ENCODE data around the gene LDLRAD4. TPM values are rescaled to one million over a fixed set of nuclear protein-coding genes. Genes with fewer than 3 reads are reported as not detected.

Gene LDLRAD4
- total RNA-seq, 1 experiment from 2014 or later = not detected

GRCh38 chr18:13522861-13523660 lies 304.5 kb downstream of the LDLRAD4 start:
- H4K20me1 ChIP-seq (ENCODE audit: low read length) = no peaks in the 10 kb centered on the region
- TF ChIP-seq EZH2 (IDR thresholded peaks at IDR 0.05; ENCODE audit: low read length, unreplicated experiment) (no peak), CTCF (conservative IDR thresholded peaks at IDR 0.05; ENCODE audit: low read depth, low read length) (no peak), EZH2phosphoT487 (IDR thresholded peaks at IDR 0.05; ENCODE audit: borderline replicate concordance, low read length) (no peak)
- no peaks in the 10 kb centered on the region for H3K4me1 ChIP-seq (ENCODE audit: insufficient read depth, low read length)
- ChIA-PET POLR2A (ENCODE audit: unreplicated experiment) (no interaction called here), CTCF (no interaction called here)
- intact Hi-C loops (cut with micrococcal nuclease) = no loop called here
- H3K79me2 ChIP-seq (ENCODE audit: low read length) = no peaks in the 10 kb centered on the region
- H2AFZ ChIP-seq (ENCODE audit: low read length) = no peak overlapping the region
- no peak overlapping the region for H3K4me2 ChIP-seq (ENCODE audit: low read length)
- H3K36me3 ChIP-seq (ENCODE audit: low read depth, low read length) = no peaks in the 10 kb centered on the region
- no peak overlapping the region for H3K4me3 ChIP-seq (ENCODE audit: low read length)
- H3K27me3 ChIP-seq (ENCODE audit: low read length) = peaks cover 93% of the 10 kb centered on the region
- no peaks in the 10 kb centered on the region for H3K9me3 ChIP-seq (ENCODE audit: low read length)
- H3K9ac ChIP-seq (ENCODE audit: low read length) = no peak overlapping the region
- no peak for ATAC-seq
- no TSS peak for BruUV-seq (replicated peaks)
- no peaks in the 10 kb centered on the region for H3K9me2 ChIP-seq (replicated peaks; ENCODE audit: low read length)
- no peak overlapping the region for H3K27ac ChIP-seq (ENCODE audit: low read length)
- no peak for DNase-seq
- H3F3A ChIP-seq (ENCODE audit: low read length, unreplicated experiment) = no peaks in the 10 kb centered on the region

- DNase-seq = no peak
- no peak for ATAC-seq
- Histone ChIP-seq H3K27ac (ENCODE audit: low read length) (no peak overlapping the region), H3K9me3 (ENCODE audit: low read length) (no peaks in the 10 kb centered on the region), H3K4me2 (ENCODE audit: low read length) (no peak overlapping the region), H4K20me1 (ENCODE audit: low read length) (no peaks in the 10 kb centered on the region), H3K79me2 (ENCODE audit: low read length) (no peaks in the 10 kb centered on the region), H3K4me3 (ENCODE audit: low read length) (no peak overlapping the region), H3K27me3 (ENCODE audit: low read length) (peaks cover 93% of the 10 kb centered on the region), H3K9me2 (replicated peaks; ENCODE audit: low read length) (no peaks in the 10 kb centered on the region), H3F3A (ENCODE audit: low read length, unreplicated experiment) (no peaks in the 10 kb centered on the region), H3K4me1 (ENCODE audit: insufficient read depth, low read length) (no peaks in the 10 kb centered on the region), H3K36me3 (ENCODE audit: low read depth, low read length) (no peaks in the 10 kb centered on the region), H2AFZ (ENCODE audit: low read length) (no peak overlapping the region), H3K9ac (ENCODE audit: low read length) (no peak overlapping the region)
- TF ChIP-seq EZH2phosphoT487 (IDR thresholded peaks at IDR 0.05; ENCODE audit: borderline replicate concordance, low read length) = no peak
- no peak for TF ChIP-seq CTCF (conservative IDR thresholded peaks at IDR 0.05; ENCODE audit: low read depth, low read length)
- no peak for TF ChIP-seq EZH2 (IDR thresholded peaks at IDR 0.05; ENCODE audit: low read length, unreplicated experiment)
- intact Hi-C loops (cut with micrococcal nuclease) = no loop called here
- ChIA-PET POLR2A (ENCODE audit: unreplicated experiment) (no interaction called here), CTCF (no interaction called here)
- BruUV-seq (replicated peaks) = no TSS peak
Measured at GRCh38 chr18:13524054-13524453, 305.5 kb downstream of the LDLRAD4 start.

GRCh38 chr18:13524811-13525210 lies 306.3 kb downstream of the LDLRAD4 start:
- intact Hi-C loops (cut with micrococcal nuclease) = no loop called here
- no peaks in the 10 kb centered on the region for H3K36me3 ChIP-seq (ENCODE audit: low read depth, low read length)
- H3F3A ChIP-seq (ENCODE audit: low read length, unreplicated experiment) = no peaks in the 10 kb centered on the region
- no peaks in the 10 kb centered on the region for H3K9me3 ChIP-seq (ENCODE audit: low read length)
- no TSS peak for BruUV-seq (replicated peaks)
- TF ChIP-seq EZH2 (IDR thresholded peaks at IDR 0.05; ENCODE audit: low read length, unreplicated experiment) (no peak), CTCF (conservative IDR thresholded peaks at IDR 0.05; ENCODE audit: low read depth, low read length) (no peak), EZH2phosphoT487 (IDR thresholded peaks at IDR 0.05; ENCODE audit: borderline replicate concordance, low read length) (no peak)
- H3K27me3 ChIP-seq (ENCODE audit: low read length) = peaks cover 96% of the 10 kb centered on the region
- H2AFZ ChIP-seq (ENCODE audit: low read length) = no peak overlapping the region
- no peaks in the 10 kb centered on the region for H3K4me1 ChIP-seq (ENCODE audit: insufficient read depth, low read length)
- ATAC-seq (no peak), DNase-seq (no peak)
- H3K4me3 ChIP-seq (ENCODE audit: low read length) = no peak overlapping the region
- H3K27ac ChIP-seq (ENCODE audit: low read length) = no peak overlapping the region
- H3K9ac ChIP-seq (ENCODE audit: low read length) = no peak overlapping the region
- no peak overlapping the region for H3K4me2 ChIP-seq (ENCODE audit: low read length)
- no peaks in the 10 kb centered on the region for H3K9me2 ChIP-seq (replicated peaks; ENCODE audit: low read length)
- ChIA-PET CTCF (no interaction called here), POLR2A (ENCODE audit: unreplicated experiment) (no interaction called here)
- H4K20me1 ChIP-seq (ENCODE audit: low read length) = no peaks in the 10 kb centered on the region
- H3K79me2 ChIP-seq (ENCODE audit: low read length) = no peaks in the 10 kb centered on the region
